Ishikawa (cell line): Measurements from ENCODE around the gene DACT1.

ENCODE experiments used
- EP300 ChIP-seq: IDR thresholded peaks from 2 replicates; pipeline ENCODE4 v1.6.1; 2012; ENCODE audit warnings: borderline replicate concordance
- MAX ChIP-seq: IDR thresholded peaks from 2 replicates; pipeline ENCODE4 v1.6.1; 2012
- REST ChIP-seq: IDR thresholded peaks from 2 replicates; pipeline ENCODE4 v1.6.1; 2012; ENCODE audit warnings: low read depth, mild to moderate bottlenecking
- USF1 ChIP-seq: IDR thresholded peaks from 2 replicates; pipeline ENCODE4 v1.6.1; 2012
- ZBTB7A ChIP-seq: IDR thresholded peaks from 2 replicates; pipeline ENCODE4 v1.6.1; 2012; ENCODE audit warnings: low read depth

GRCh38 chr14:58638231-58639197 lies 752 bp downstream of the DACT1 start:
- TF ChIP-seq REST = no peak
- no peak; the same call in 1 of the 2 replicates for TF ChIP-seq MAX
- TF ChIP-seq ZBTB7A = no peak
- no peak for TF ChIP-seq EP300
- no peak for TF ChIP-seq USF1
